ENCODE measurements around the gene BHLHE23.

DNA sequence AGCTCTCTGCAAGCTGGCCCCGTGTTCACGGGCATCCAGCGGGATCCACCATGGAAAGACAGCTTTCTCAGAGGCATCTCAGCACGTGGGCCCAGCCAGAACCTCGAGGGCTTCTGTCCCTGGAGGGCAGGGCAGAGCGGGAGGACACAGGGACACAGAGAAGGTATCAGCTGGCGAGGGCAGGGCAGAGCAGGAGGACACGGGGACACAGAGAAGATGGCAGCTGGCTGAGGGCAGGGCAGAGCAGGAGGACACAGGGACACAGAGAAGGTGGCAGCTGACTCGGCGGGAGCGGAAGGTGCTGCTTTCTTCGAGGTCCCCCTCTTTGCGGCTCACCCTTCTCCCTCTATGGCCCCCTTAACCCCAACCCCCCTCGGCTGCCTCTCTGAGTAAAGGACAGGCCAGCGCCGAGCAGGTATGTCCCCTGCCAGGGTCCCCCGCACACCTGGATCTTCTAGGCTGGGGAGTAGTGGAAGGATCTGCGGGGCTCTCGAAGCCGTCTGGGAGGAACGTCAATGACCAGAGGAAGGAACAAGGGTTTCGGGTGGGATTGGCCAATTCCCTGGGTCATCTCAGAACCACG lies 28.9 kb upstream of the BHLHE23 start:
- no peak for TF ChIP-seq CTCF (IDR thresholded peaks at IDR 0.05 in 4 of 5, conservative IDR thresholded peaks at IDR 0.05 in 1 of 5)
- no peak for TF ChIP-seq POLR2A (IDR thresholded peaks at IDR 0.05)

Measured in gastrocnemius medialis (tissue), 4 donors.